GM12892 (cell line): ENCODE measurements around the gene SRGAP2C.
"Not testable (repeated sequence)": the region's sequence is repeated elsewhere in the genome, so short reads cannot be mapped to it uniquely, and the experiment has no call there.

Source experiments
- DNase-seq: peaks from one replicate; pipeline ENCODE4 v3.0.0; 2011; ENCODE audit not compliant: insufficient read length
- FAIRE-seq: peaks from 2 replicates; lab custom pipeline; 2011; peaks lifted over from hg19 to GRCh38; lab: Jason Lieb, UNC

SRGAP2C gene

GRCh38 chr1:121315509-121315908 is 130.7 kb downstream of the SRGAP2C start:
- FAIRE-seq, DNase-seq: not testable (repeated sequence)

GRCh38 chr1:121316081-121316480 is 131.3 kb downstream of the SRGAP2C start:
- not testable (repeated sequence) for DNase-seq, FAIRE-seq

GRCh38 chr1:121317491-121318468 is 133.0 kb downstream of the SRGAP2C start:
- not testable (repeated sequence) for FAIRE-seq, DNase-seq

GRCh38 chr1:121318687-121319086 is 133.9 kb downstream of the SRGAP2C start:
- not testable (repeated sequence) for FAIRE-seq, DNase-seq

- DNase-seq, FAIRE-seq: not testable (repeated sequence)
Measured at GRCh38 chr1:121321660-121322059, 136.9 kb downstream of the SRGAP2C start.

GRCh38 chr1:121324726-121325125 is 140.0 kb downstream of the SRGAP2C start:
- FAIRE-seq, result not testable (repeated sequence)

GRCh38 chr1:121332141-121332540 is 147.4 kb downstream of the SRGAP2C start:
- not testable (repeated sequence) for DNase-seq, FAIRE-seq

More at GRCh38 chr1:121324726-121325125, 140.0 kb downstream of the SRGAP2C start:
- not testable (repeated sequence) for DNase-seq

GRCh38 chr1:121332599-121333562 is 148.1 kb downstream of the SRGAP2C start:
- not testable (repeated sequence) for FAIRE-seq, DNase-seq

GRCh38 chr1:121337958-121338357 is 153.2 kb downstream of the SRGAP2C start:
- FAIRE-seq, DNase-seq: not testable (repeated sequence)

GRCh38 chr1:121339611-121340010 is 154.8 kb downstream of the SRGAP2C start:
- not testable (repeated sequence) for FAIRE-seq, DNase-seq

GRCh38 chr1:121343311-121343906 is 158.6 kb downstream of the SRGAP2C start:
- not testable (repeated sequence) for DNase-seq, FAIRE-seq

GRCh38 chr1:121344355-121344754 is 159.6 kb downstream of the SRGAP2C start:
- FAIRE-seq, DNase-seq: not testable (repeated sequence)

- not testable (repeated sequence) for DNase-seq, FAIRE-seq
Measured at GRCh38 chr1:121346654-121347053, 161.9 kb downstream of the SRGAP2C start.

- DNase-seq, FAIRE-seq: not testable (repeated sequence)
Measured at GRCh38 chr1:121347476-121347875, 162.7 kb downstream of the SRGAP2C start.

GRCh38 chr1:121348115-121348514 is 163.3 kb downstream of the SRGAP2C start:
- not testable (repeated sequence) for DNase-seq, FAIRE-seq

- DNase-seq, FAIRE-seq: not testable (repeated sequence)
Measured at GRCh38 chr1:121349332-121349967, 164.7 kb downstream of the SRGAP2C start.

GRCh38 chr1:121355711-121356420 is 171.1 kb downstream of the SRGAP2C start:
- not testable (repeated sequence) for FAIRE-seq

GRCh38 chr1:121356819-121357218 is 172.0 kb downstream of the SRGAP2C start:
- not testable (repeated sequence) for DNase-seq, FAIRE-seq

More at GRCh38 chr1:121355711-121356420, 171.1 kb downstream of the SRGAP2C start:
- not testable (repeated sequence) for DNase-seq
